Type B pancreatic cell (in vitro differentiated cells): ENCODE data around the gene GLIS1. TPM values are rescaled to one million over a fixed set of nuclear protein-coding genes. Genes with fewer than 3 reads are reported as not detected.

Experiments
- DNase-seq: peaks from one replicate; pipeline ENCODE4 v3.0.0; 2021; ENCODE audit warnings: mixed read lengths; ENCODE audit not compliant: unreplicated experiment; ENCODE audit errors: extremely low spot score
- H3K27ac Mint-ChIP-seq: 2 replicates; pipeline ENCODE4 v1.8.0; 2021; ENCODE audit warnings: mild to moderate bottlenecking, mixed read lengths
- H3K27me3 Mint-ChIP-seq: 2 replicates; pipeline ENCODE4 v1.8.0; 2021; ENCODE audit warnings: mixed read lengths
- H3K36me3 Mint-ChIP-seq: 2 replicates; pipeline ENCODE4 v1.8.0; 2021; ENCODE audit warnings: mixed read lengths
- H3K4me1 Mint-ChIP-seq: one replicate; pipeline ENCODE4 v1.8.0; 2021; ENCODE audit warnings: mixed read lengths; ENCODE audit not compliant: unreplicated experiment
- H3K4me3 Mint-ChIP-seq: 2 replicates; pipeline ENCODE4 v1.8.0; 2021; ENCODE audit warnings: mild to moderate bottlenecking, mixed read lengths
- H3K9me3 Mint-ChIP-seq: 2 replicates; pipeline ENCODE4 v1.8.0; 2021; ENCODE audit warnings: mixed read lengths
- CTCF ChIP-seq: fragments of 200-600 bp; sonication (generic); conservative IDR thresholded peaks from 2 replicates; pipeline ENCODE4 v1.5.0; 2021; ENCODE audit warnings: antibody characterized with exemption, mild to moderate bottlenecking
- total RNA-seq: library from RNA; stranded (reverse); gene quantifications from 2 replicates; pipeline ENCODE4 v1.2.1, GENCODE V29; 2021; ENCODE audit warnings: low replicate concordance

The GLIS1 gene
- total RNA-seq, 1 donor from 2014 or later, result 2.1 TPM

- no peaks in the 10 kb centered on the region for H3K9me3 Mint-ChIP-seq
- no peak overlapping the region for H3K27ac Mint-ChIP-seq
- no peaks in the 10 kb centered on the region for H3K36me3 Mint-ChIP-seq
- no peaks in the 10 kb centered on the region for H3K27me3 Mint-ChIP-seq
- TF ChIP-seq CTCF, result no peak
- H3K4me3 Mint-ChIP-seq, result no peak overlapping the region
- DNase-seq, result no peak
- H3K4me1 Mint-ChIP-seq, result peaks cover 12% of the 10 kb centered on the region
Measured at GRCh38 chr1:53462769-53463501, 276.0 kb downstream of the GLIS1 start.

- H3K4me3 Mint-ChIP-seq, result no peak overlapping the region
- DNase-seq, result no peak
- peaks cover 12% of the 10 kb centered on the region for H3K4me1 Mint-ChIP-seq
- no peaks in the 10 kb centered on the region for H3K36me3 Mint-ChIP-seq
- H3K27ac Mint-ChIP-seq, result no peak overlapping the region
- H3K27me3 Mint-ChIP-seq, result no peaks in the 10 kb centered on the region
- no peak for TF ChIP-seq CTCF
- no peaks in the 10 kb centered on the region for H3K9me3 Mint-ChIP-seq
Measured at GRCh38 chr1:53462193-53462592, 276.8 kb downstream of the GLIS1 start.

GRCh38 chr1:53461323-53462044, 277.5 kb downstream of the GLIS1 start:
- peak; percentile 65 for DNase-seq
- TF ChIP-seq CTCF, result no peak
- H3K27ac Mint-ChIP-seq, result no peak overlapping the region
- peaks cover 8% of the 10 kb centered on the region for H3K4me1 Mint-ChIP-seq
- no peak overlapping the region for H3K4me3 Mint-ChIP-seq
- H3K27me3 Mint-ChIP-seq, result no peaks in the 10 kb centered on the region
- H3K36me3 Mint-ChIP-seq, result no peaks in the 10 kb centered on the region
- H3K9me3 Mint-ChIP-seq, result no peaks in the 10 kb centered on the region

- Mint-ChIP-seq H3K27me3 (no peaks in the 10 kb centered on the region), H3K27ac (no peak overlapping the region), H3K4me3 (no peak overlapping the region), H3K36me3 (no peaks in the 10 kb centered on the region), H3K9me3 (no peaks in the 10 kb centered on the region), H3K4me1 (peaks cover 7% of the 10 kb centered on the region)
- TF ChIP-seq CTCF, result no peak
- DNase-seq, result no peak
Measured at GRCh38 chr1:53460666-53461322, 278.2 kb downstream of the GLIS1 start.

GRCh38 chr1:53460211-53460634, 278.7 kb downstream of the GLIS1 start:
- Mint-ChIP-seq H3K4me1 (peaks cover 7% of the 10 kb centered on the region), H3K9me3 (no peaks in the 10 kb centered on the region), H3K27me3 (no peaks in the 10 kb centered on the region), H3K27ac (no peak overlapping the region), H3K4me3 (no peak overlapping the region), H3K36me3 (no peaks in the 10 kb centered on the region)
- TF ChIP-seq CTCF, result no peak
- no peak for DNase-seq
